ENCODE data around the gene OPN4.

OPN4 gene

GRCh38 chr10:86708068-86708782, 53.9 kb downstream of the OPN4 start:
- peaks cover 25% of the 10 kb centered on the region for H3K4me1 Mint-ChIP-seq
- DNase-seq (ENCODE audit: low spot score in 2 of 2) = no peak
- H3K36me3 Mint-ChIP-seq = peaks cover 14% of the 10 kb centered on the region
- ATAC-seq = no peak
- H3K27ac Mint-ChIP-seq = no peak overlapping the region
- no peaks in the 10 kb centered on the region for H3K9me3 Mint-ChIP-seq
- H3K4me3 Mint-ChIP-seq = no peak overlapping the region

GRCh38 chr10:86708783-86709380, 54.5 kb downstream of the OPN4 start:
- Mint-ChIP-seq H3K9me3 (no peaks in the 10 kb centered on the region), H3K4me3 (no peak overlapping the region), H3K27ac (no peak overlapping the region), H3K4me1 (peaks cover 25% of the 10 kb centered on the region), H3K36me3 (peaks cover 14% of the 10 kb centered on the region)
- DNase-seq (ENCODE audit: low spot score in 2 of 2) = no peak
- ATAC-seq = no peak

- DNase-seq (ENCODE audit: low spot score in 2 of 2) (no peak), ATAC-seq (no peak)
- H3K4me1 Mint-ChIP-seq = peaks cover 25% of the 10 kb centered on the region
- peak overlapping the region; percentile 97 for H3K27ac Mint-ChIP-seq
- peak overlapping the region; percentile 81 for H3K4me3 Mint-ChIP-seq
- H3K36me3 Mint-ChIP-seq = peaks cover 14% of the 10 kb centered on the region
- H3K9me3 Mint-ChIP-seq = no peaks in the 10 kb centered on the region
These were observed 55.2 kb downstream of the OPN4 start for GRCh38 chr10:86709396-86710185.

GRCh38 chr10:86710987-86711512, 56.7 kb downstream of the OPN4 start:
- Mint-ChIP-seq H3K4me1 (peaks cover 25% of the 10 kb centered on the region), H3K36me3 (peaks cover 14% of the 10 kb centered on the region), H3K9me3 (no peaks in the 10 kb centered on the region), H3K4me3 (peak overlapping the region; percentile 81), H3K27ac (peak overlapping the region; percentile 97)
- DNase-seq (ENCODE audit: low spot score in 2 of 2) (peak; percentile 83 to 89), ATAC-seq (peak; percentile 93)

- peak overlapping the region; percentile 81 for H3K4me3 Mint-ChIP-seq
- peaks cover 14% of the 10 kb centered on the region for H3K36me3 Mint-ChIP-seq
- peak overlapping the region; percentile 97 for H3K27ac Mint-ChIP-seq
- DNase-seq (ENCODE audit: low spot score in 2 of 2) (peak in 1 of 2 donors; percentile 81), ATAC-seq (peak; percentile 67)
- no peaks in the 10 kb centered on the region for H3K9me3 Mint-ChIP-seq
- peaks cover 25% of the 10 kb centered on the region for H3K4me1 Mint-ChIP-seq
These were observed 57.4 kb downstream of the OPN4 start for GRCh38 chr10:86711513-86712316.

GRCh38 chr10:86712317-86712707, 58.0 kb downstream of the OPN4 start:
- peak overlapping the region; percentile 81 for H3K4me3 Mint-ChIP-seq
- ATAC-seq = no peak
- peak overlapping the region; percentile 97 for H3K27ac Mint-ChIP-seq
- H3K4me1 Mint-ChIP-seq = peaks cover 25% of the 10 kb centered on the region
- no peak for DNase-seq (ENCODE audit: low spot score in 2 of 2)
- H3K9me3 Mint-ChIP-seq = no peaks in the 10 kb centered on the region
- peaks cover 14% of the 10 kb centered on the region for H3K36me3 Mint-ChIP-seq

- Mint-ChIP-seq H3K27ac (no peak overlapping the region), H3K4me3 (no peak overlapping the region), H3K36me3 (peaks cover 8% of the 10 kb centered on the region), H3K4me1 (peaks cover 15% of the 10 kb centered on the region), H3K9me3 (no peaks in the 10 kb centered on the region)
- no peak for DNase-seq (ENCODE audit: low spot score in 2 of 2)
- no peak for ATAC-seq
These were observed 60.9 kb downstream of the OPN4 start for GRCh38 chr10:86715156-86715795.

GRCh38 chr10:86715836-86716235, 61.5 kb downstream of the OPN4 start:
- Mint-ChIP-seq H3K27ac (no peak overlapping the region), H3K9me3 (no peaks in the 10 kb centered on the region), H3K36me3 (peaks cover 3% of the 10 kb centered on the region), H3K4me3 (no peak overlapping the region), H3K4me1 (peaks cover 9% of the 10 kb centered on the region)
- ATAC-seq = no peak
- no peak for DNase-seq (ENCODE audit: low spot score in 2 of 2)
